ENCODE measurements around the gene TDRD7.

Gene TDRD7

DNA sequence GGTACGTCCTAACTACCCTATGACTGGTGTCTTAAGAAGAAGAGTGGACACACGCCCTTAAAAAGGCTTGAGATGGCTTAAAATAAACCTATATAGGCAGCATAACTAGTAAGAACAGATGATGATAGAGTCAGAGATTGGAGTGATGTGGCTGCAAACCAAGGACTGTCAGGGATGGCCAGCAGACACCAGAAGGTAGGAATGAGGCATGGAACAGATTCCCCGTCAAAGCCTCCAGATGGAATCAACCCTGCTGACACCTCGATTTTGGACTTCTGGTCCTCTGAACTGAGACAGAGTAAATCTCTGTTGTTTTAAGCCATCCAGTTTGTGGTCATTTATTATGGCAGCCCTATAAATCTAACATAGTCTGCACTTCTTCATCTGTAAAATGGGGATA, 97.0 kb downstream of the TDRD7 start:
- DNase-seq, result no peak

DNA sequence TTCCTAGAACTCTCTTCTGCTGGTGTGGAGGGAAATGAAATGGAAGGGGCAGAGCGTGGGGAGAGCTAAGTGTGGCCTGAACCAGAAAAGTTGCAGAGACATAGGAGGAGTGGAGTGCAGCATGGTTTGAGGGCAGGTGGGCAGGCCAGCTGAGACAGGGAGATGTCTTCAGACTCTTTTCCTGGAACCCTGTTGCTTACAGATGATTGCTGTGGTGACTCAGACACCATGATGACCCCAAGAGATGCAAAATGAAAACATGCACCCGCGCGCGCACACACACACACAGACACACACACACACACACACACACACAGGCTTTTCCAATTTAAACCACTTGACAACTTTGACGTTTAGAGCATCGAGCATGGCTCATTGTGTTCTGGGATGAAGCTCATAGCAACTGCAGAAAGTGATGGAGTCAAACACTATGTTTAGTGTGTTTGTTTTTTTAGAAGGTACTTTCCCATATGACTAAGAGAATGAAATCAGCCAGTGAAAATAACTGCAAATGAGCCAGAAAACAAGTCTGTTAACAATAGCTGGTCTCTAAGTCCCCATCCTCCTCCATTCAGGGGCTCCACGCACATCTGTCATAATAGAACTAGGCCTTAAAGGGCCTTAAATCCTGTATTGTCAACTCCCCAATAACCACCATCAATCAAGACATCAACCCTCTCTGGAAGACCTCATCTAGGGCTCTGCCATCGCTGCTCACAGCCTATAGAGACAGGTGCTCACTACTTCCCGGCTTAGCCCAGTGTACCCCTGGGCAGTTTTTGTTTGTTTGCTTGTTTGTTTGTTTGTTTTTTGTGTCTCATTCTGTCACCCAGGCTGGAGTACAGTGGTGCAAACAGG, 99.1 kb downstream of the TDRD7 start:
- DNase-seq, result no peak

DNA sequence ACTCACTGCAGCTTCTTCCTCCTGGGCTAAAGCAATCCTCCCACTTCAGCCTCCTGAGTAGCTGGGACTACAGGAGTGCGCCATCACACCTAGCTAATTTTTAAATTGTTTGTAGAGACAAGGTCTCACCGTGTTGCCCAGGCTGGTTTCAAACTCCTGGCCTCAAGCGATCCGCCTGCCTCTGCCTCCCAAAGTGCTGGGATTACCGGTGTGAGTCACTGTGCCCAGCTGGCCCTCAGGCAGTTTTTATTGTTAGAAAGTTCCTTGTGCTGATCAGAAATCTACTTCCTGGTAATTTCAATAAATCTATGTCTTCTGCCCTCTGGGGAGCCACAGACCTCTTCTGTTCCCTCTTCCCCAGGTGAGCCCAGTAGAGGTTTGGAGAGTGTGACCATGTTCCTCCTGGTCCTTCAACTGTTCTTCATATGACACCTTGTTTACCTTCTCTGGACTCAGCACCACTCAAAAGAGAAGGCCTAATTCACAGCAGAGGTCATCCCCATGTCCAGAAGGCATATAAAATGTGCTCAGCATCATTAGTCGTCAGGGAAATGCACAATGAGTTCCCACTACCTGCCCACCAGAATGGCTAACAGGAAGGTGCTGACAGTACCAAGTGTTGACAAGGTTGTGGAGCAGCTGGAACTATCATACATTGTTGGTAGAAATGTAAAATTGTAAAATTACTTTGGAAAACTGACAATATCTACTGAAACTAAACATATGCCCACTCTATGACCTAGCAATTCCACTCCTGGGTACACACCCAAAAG, 99.9 kb downstream of the TDRD7 start:
- DNase-seq, result no peak

DNA sequence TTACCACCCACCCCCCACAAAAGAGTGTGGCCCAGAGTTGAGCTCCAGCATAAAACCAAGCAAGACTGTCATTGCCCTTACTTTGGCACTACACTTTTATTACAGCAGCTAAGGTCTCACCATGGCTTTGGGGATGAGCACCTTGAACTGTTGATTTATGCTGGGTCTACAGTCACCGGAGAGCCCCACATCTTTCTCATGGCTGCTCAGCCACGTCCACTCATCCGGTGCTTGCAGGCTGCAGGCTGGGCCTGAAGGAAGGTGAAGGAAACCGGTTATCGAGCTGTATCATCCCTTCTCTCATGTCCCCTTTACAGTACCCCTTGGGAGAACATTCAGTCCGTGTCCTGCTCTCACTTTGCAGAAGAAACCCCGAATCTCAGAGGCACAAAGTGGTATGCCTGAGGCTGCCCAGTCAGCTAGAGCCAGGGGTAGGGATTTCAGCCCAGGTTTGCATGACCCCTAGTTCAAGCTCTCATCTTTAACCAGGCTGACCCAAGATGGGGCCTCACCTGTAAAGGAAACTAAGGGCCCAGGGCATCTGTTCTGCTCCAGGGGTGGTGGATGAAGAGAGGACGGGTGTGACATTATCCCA, 101.2 kb downstream of the TDRD7 start:
- DNase-seq, result no peak

DNA sequence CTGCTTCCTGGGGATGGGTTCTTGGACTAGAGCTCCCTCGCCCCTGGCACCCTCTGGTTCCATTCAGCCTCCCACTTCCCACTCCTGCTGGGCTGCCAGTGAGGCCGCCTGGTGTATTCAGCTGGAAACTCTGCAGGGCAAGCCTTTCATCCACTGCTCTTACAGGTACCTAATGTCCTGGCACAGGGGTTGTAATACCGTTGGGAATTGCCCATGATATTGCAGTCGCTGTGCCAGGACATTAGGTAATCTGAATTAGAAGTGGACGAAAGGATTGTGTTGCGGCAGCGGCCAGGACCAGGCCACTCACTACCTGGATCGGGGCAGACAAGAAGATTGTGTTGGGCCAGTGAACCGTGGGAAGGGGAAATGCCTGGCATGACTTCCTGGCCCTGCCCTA, 102.6 kb downstream of the TDRD7 start:
- DNase-seq, result no peak

DNA sequence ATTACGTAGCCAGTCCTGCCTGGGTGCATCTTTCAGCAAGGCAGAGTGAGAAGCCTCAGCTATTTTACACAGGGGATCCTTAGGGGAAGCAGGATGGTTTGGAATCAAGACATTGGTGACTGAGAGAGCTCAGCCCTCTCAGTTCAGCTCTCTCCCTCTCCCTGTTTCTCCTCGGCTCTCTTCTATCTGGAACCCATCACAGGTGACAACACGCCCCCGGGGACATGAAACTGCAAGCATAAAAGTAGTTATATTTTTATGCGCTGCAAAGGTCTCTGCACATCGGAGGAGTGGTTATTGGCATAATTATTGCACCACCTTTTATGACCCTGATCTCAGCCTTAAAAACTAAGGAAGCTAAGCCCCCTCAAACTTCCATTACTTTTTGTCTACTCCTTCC, 103.8 kb downstream of the TDRD7 start:
- no peak for DNase-seq

DNA sequence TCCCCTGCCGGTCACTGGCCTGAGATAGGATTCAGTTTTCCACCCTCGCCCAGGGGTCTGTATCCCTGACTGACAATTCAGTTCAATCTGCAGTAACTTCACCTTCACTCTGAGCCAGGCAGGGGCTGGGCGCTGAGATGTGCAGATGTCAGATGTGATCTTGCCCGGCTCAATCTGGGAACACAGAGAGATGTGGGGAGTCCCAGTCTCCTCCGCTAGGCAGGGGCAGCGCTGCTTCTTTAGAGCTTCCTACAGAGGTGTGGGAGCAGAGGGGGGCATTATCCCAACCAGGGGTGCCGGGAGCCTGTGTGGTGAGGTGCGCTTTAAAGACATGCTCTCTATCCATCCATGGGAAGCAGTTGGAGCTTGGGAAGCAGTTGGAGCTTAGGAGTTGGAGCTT, 104.2 kb downstream of the TDRD7 start:
- no peak for DNase-seq

DNA sequence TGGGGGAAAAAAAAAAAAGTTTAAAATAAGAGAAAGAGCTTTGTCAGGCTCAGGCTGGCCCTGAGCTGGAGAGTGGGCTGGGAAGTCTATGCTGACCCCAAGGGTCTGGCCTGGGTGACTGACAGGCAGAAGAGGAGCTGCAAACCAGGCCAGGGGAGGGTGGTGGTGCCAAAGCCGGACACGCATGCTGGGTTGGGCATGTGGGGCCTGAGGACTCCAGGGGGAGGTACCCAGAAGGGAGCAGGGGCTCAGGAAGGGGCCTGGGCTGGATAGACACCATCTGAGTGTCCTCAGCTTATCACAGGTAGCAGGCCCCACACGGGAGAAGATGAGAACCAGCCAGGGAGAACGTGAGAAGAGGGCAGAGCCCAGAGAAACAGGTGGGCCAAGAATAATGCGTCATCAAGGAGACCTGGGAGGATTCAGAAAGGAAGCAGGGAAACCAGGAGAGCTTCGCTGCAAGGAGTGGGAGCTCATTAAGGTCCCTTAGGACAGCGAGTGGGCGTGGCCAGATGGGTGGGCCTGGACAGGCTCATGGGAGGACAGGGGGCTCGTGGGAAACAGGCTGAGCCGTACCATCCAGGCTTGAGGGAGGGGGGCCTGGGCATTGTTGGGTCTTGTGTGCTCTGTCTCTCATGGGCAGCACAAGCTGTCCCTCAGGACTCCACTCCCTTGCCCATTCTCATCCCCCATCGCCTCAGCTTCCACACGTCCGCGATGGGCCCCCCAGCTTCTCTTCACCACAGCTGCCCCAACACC, 105.6 kb downstream of the TDRD7 start:
- DNase-seq, result no peak

DNA sequence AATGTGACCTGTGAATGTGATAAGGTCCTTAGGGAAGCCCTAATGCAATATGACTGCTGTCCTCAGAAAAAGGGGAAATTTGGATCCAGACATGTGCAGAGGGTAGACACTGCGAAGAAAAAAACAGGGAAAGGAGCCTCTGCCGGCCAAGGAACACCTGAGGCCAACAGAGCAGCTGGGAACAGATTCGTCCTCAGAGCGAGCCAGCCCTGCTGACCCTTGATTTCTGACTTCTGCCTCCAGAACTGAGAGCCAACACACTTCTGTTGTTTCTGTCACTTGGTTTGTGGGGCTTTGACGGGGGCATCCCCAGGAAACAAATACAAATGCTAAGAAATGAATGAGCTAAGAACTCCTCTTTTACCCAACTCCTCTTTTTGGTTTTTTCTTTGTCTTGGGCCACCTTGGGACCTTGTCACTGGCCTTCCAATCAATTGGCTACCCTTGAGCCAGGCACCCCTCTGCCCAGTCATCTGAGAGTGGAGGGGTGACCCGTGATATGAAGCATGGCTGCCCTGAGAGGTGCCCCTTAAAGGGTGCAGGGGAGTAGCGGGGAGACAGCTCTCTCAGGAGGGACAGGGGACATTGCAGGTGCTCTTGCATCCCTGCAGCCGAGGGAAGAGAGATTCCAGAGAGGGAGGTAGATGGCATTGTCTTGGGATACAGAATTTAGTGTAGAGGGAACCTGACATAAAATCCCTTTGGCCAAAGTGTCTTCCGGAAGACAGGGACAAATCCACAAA, 106.4 kb downstream of the TDRD7 start:
- no peak for DNase-seq

DNA sequence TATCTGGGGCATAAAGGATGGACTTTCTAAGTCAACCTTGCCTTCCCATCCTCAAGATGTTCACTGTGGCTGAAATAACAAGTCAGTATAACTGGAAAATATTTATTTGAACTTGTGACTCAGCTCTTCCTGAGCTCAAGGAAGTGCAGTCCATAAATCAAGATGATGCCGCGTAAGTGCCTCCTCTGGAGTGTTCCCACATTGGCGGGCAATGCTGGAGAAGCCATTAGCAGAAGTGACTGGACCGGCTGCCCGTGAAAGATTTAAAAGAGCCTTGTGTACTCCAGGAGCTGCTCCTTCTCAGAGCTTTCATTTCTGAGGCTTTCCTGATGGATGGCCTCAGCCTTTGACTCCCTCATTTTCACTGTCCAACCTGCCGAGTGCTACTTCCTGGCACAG, 107.0 kb downstream of the TDRD7 start:
- no peak for DNase-seq

DNA sequence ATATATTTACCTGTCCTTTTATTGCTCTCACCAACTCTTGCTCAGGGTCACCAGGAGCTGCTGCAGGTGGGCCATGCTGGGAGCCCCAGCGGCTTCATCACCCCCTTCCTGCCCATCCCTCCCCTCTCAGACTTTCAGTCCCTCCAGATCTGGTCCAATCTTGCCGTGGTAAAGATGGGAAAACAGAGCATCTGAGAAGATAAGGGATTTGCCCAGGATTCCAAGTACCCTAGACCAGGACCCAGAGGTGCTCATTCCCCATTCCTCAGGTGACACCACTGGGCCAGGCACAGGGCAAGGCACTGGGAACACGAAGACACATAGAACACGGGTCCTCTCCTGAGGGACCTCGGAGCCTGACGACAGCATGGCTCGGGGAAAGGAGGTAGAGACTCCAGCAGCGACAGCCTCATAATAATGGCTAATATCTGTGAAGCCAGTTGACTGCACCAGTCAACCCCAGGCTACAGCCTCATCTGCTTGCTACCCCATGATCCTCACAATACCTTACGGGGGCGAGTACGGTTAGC, 107.6 kb downstream of the TDRD7 start:
- DNase-seq, result no peak

DNA sequence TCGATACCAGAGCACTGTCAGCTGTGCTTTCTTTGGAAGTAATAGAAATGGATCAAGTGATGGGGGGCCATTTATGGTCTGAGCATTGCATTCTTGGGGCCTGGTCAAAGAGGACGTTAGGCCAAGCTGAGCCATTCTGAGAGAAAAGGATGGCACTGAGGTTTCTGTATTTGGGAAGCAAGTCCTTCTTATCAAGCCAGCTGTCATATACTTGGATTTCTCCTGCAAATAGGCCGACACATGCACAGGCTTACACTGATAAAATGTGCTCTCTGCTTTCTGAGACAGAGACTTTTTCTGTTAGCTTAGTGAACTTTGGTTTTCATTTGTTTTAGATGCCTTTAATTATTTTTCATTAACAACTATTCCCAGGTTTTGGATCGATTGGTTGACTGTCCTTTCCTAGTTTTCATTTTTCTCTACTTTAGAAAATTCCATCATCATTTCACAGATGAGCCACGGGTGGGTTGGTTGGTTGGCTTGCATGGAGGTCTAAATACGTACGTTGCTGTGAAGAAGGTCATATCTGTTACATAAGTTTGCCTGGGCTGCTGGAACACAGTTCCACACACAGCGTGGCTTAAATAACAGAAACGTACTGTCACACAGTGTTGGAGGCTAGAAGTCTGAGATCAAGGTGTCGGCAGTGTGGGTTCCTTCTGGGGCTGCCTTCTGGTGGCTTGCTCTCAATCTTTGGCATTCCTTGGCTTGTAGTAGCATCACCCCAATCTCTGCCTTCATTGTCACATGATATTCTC, 109.9 kb downstream of the TDRD7 start:
- no peak for DNase-seq

DNA sequence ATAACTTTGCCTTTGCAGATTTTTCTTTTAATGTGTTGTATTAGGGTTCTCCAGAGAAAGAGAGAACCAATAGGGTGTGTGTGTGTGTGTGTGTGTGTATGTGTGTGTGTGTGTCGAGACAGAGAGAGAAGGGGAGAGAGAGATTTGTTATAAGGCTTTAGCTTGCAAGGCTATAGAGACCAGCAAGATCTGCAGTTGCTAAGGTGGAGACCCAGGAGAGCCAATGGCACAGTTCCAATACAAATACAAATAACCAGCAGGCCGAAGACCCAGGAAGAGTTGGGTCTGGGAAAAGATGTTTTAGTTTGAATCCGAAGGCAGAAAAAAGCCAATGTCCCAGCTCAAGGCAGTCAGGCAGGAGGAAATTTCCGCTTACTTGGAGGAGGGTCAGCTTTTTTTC, 112.5 kb downstream of the TDRD7 start:
- DNase-seq, result no peak

DNA sequence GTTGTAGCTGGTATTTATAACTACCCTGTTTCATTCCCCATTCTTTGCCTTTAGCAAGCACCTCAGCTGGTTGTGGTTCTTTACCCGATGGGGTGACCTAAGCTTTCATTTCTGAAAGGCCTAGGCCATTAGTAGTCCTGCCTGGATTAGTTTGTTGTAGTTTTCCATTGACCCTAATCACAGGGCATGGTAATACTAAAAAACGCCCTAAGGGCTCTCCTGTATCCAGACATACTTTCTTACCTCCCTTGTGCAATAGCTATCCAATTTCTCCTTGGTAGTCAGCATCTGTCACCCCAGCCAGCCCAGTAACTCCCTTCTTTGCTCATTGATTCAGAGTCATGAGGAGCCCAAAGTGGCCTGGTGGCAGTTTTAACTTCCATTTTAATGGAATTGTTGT, 113.6 kb downstream of the TDRD7 start:
- no peak for DNase-seq

DNA sequence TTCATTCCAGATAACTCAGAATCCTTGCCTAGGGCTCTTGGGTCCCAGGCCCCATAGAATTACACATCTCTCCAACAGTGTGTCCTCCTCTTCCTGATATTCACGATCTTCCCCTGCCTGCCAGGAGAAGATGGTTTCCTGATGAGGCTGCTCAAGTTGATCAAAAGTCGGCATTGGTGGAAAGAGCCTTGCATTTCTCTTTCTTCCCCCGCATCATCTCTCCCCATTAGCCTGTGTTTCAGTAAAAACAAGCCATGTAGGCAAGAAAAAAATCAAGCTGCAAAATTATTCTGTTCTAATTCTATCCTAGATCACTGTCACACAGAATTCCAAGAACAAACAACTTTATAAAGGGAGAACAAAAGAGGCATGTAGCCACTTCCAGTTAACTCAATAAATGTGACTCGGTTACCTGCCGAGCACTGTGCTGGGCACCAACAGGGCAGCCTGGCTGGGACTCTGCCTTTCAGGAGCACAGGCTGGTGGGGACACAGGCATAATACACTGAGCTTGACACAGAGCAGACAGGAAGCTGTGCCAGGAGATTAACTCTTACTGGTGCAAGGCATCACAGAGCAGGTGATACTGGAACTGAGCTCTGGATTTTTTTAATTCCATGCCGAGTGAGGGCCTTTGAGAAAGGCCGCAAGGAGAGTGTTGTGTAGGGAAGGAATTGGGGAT, 115.1 kb downstream of the TDRD7 start:
- DNase-seq, result no peak

DNA sequence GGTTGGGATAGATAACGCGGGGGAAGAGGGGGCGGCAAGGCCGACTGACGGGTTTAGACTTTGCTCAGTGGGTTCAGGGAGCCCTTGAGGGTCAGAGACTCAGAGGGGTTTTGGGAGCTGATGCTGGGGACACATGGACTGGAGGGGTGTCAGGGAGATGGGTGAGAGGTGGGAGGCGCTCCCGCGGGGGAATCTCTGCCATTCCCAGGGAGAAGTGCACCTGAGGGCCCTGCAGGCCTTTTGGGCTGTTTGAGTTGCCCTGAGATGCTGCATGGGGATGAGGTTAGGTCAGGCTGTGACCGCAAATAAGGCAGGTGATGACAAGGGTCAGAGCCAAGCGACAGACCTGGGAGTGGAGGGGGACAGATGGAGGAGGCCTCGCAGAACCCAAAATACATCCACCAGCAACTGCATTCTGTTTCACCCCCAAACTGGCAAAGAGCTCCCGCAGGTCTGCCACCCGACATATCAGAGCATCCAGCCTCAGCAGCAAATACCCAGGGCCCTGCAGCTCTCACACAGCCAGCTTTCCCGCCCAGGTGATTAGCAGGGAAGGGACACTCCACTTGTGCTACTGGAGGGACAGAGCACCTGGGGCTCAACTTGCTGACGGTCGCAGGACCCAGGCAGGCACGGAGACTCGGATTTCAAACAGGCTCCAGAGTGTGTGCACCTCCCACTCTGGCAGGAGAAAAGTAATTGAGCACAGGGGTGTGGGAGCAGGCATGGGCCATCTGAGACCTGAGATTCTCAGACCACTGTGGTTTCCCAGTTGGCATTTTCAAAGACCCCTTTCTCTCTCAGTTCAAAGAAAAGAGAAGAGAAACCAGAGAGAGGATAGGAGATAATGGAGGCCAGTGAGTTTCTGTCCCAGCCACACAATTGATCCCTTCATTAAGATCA, 116.0 kb downstream of the TDRD7 start:
- no peak for DNase-seq

DNA sequence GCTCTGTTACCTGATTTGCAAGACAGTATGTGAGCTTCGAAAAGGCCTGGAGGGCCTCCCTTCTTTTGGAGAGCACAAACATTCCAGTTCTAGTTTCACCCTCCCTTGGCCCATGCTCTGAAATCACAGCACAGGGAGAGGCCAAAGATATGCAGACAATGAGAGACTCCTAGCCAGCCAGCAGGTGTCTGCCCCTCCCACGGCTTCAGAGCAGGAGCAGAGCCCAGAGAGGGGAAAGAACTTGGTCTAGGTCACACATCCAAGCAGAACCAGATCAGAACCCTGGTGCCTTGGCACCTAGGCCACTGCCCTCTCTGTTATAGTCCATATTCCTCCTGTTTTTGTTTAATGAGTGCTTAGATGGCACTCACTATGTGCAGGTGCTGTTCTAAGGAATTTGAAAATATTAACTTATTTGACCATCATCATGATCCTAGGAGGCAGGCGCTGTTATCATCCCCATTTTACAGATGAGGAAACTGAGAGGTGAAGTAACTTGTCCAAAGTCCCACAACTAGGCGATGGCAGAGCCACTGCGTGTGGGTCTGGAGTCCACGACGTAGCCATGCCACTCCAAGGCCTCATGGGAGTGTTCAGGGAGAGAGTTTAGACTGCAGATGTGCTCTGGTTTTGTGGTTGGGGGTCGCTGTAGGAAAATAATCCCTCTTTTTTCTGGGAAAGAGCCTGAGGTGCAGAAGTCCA, 116.8 kb downstream of the TDRD7 start:
- DNase-seq, result no peak

DNA sequence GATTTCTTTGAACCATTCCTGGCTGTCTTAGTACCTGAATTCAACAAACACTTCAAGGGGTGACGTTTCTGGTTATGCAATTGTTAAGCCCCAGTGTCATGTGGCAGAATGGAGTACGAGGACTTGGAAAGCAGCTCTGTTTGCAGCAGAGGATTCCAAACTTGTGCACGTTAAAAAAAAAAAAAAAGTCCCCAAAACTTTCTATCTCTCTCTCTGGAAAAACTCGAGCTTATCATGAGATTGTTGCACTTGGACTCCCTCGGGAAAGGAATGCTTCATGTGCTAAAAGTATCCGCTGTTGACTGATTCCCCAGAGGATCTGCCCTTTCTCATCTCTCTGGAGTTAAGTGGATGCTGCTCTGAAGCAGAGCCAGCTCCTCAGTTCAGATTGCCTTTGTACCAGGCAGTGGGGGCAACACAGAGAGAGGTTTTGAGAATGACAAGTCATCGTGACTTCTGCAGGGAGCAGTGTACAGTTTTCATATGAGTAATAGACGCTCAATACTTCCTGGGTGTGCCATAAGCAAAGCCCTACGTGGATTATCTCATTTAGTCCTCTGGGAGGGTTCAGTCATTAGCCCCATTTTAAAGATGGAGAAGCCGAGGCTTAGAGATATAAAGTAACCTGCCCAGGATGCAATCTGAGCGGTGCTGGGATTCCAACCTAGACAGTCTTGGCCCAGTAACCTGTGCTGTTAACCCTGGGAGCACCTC, 117.6 kb downstream of the TDRD7 start:
- no peak for DNase-seq
